ENCODE data around the gene FCAR. TPM values are rescaled to one million over a fixed set of nuclear protein-coding genes. Genes with fewer than 3 reads are reported as not detected.
"Not testable (repeated sequence)": the region's sequence is repeated elsewhere in the genome, so short reads cannot be mapped to it uniquely, and the experiment has no call there.

The FCAR gene
- total and polyA plus RNA-seq, 4 donors = 0.39 to 2.4 (median 2.2) TPM; not detected in 1

GRCh38 chr19:54906819-54907218, 32.8 kb downstream of the FCAR start:
- no peak overlapping the region for H3K27ac ChIP-seq (ENCODE audit: low read depth in 1 of 2, low read length in 2 of 2)
- peaks cover 0 to 2% (median 0%) of the 10 kb centered on the region in 4 donors for H3K9me3 ChIP-seq (ENCODE audit: control insufficient read depth in 4 of 4, low read length in 3 of 4)
- no peak for TF ChIP-seq ZBTB33 (IDR thresholded peaks at IDR 0.05)
- TF ChIP-seq FOXA2 (IDR thresholded peaks at IDR 0.05) = no peak
- TF ChIP-seq RAD21 (IDR thresholded peaks at IDR 0.05) = no peak
- TF ChIP-seq MAX (IDR thresholded peaks at IDR 0.05) = no peak
- TF ChIP-seq JUND (IDR thresholded peaks at IDR 0.05) = no peak
- no peak for TF ChIP-seq HNF4G (IDR thresholded peaks at IDR 0.05)
- no peak for TF ChIP-seq REST (IDR thresholded peaks at IDR 0.05)
- TF ChIP-seq HNF4A (conservative IDR thresholded peaks at IDR 0.05) = no peak
- no peak for TF ChIP-seq RXRA (IDR thresholded peaks at IDR 0.05)
- no peaks in the 10 kb centered on the region for H3K4me1 ChIP-seq (ENCODE audit: control insufficient read depth in 4 of 4, insufficient read depth in 4 of 4, low read length in 3 of 4)
- peaks cover 0 to 2% (median 0%) of the 10 kb centered on the region in 4 donors for H3K27me3 ChIP-seq (ENCODE audit: control insufficient read depth in 4 of 4, insufficient read depth in 4 of 4, low read length in 3 of 4)
- H3K36me3 ChIP-seq (ENCODE audit: control insufficient read depth in 4 of 4, insufficient read depth in 3 of 4, low read depth in 1 of 4, low read length in 3 of 4) = no peaks in the 10 kb centered on the region
- DNase-seq (ENCODE audit: low spot score) = no peak
- no peak overlapping the region for H3K9ac ChIP-seq (ENCODE audit: low read depth in 1 of 2, low read length in 2 of 2)
- H3K4me3 ChIP-seq (ENCODE audit: low read depth in 1 of 3, low read length in 3 of 3) = no peak overlapping the region
- WGBS = 75% methylated on average over 7 of the region's 7 CpGs

GRCh38 chr19:54907899-54908298, 33.9 kb downstream of the FCAR start:
- not testable (repeated sequence) for H3K9me3 ChIP-seq (ENCODE audit: control insufficient read depth in 4 of 4, low read length in 3 of 4); H3K4me3 ChIP-seq (ENCODE audit: low read depth in 1 of 3, low read length in 3 of 3); H3K9ac ChIP-seq (ENCODE audit: low read depth in 1 of 2, low read length in 2 of 2); H3K36me3 ChIP-seq (ENCODE audit: control insufficient read depth in 4 of 4, insufficient read depth in 3 of 4, low read depth in 1 of 4, low read length in 3 of 4); DNase-seq (ENCODE audit: low spot score); H3K27me3 ChIP-seq (ENCODE audit: control insufficient read depth in 4 of 4, insufficient read depth in 4 of 4, low read length in 3 of 4); H3K27ac ChIP-seq (ENCODE audit: low read depth in 1 of 2, low read length in 2 of 2); H3K4me1 ChIP-seq (ENCODE audit: control insufficient read depth in 4 of 4, insufficient read depth in 4 of 4, low read length in 3 of 4)
- WGBS = 53% methylated on average over 4 of the region's 5 CpGs

- Histone ChIP-seq H3K27me3 (ENCODE audit: control insufficient read depth in 4 of 4, insufficient read depth in 4 of 4, low read length in 3 of 4) (no peaks in the 10 kb centered on the region), H3K9me3 (ENCODE audit: control insufficient read depth in 4 of 4, low read length in 3 of 4) (no peaks in the 10 kb centered on the region), H3K9ac (ENCODE audit: low read depth in 1 of 2, low read length in 2 of 2) (no peak overlapping the region), H3K36me3 (ENCODE audit: control insufficient read depth in 4 of 4, insufficient read depth in 3 of 4, low read depth in 1 of 4, low read length in 3 of 4) (no peaks in the 10 kb centered on the region), H3K27ac (ENCODE audit: low read depth in 1 of 2, low read length in 2 of 2) (no peak overlapping the region), H3K4me3 (ENCODE audit: low read depth in 1 of 3, low read length in 3 of 3) (no peak overlapping the region), H3K4me1 (ENCODE audit: control insufficient read depth in 4 of 4, insufficient read depth in 4 of 4, low read length in 3 of 4) (no peaks in the 10 kb centered on the region)
- 68% methylated on average over 11 of the region's 11 CpGs for WGBS
- no peak for DNase-seq (ENCODE audit: low spot score)
- TF ChIP-seq CTCF (IDR thresholded peaks at IDR 0.05; ENCODE audit: low read depth, low read length, missing input control) (no peak), EGR1 (IDR thresholded peaks at IDR 0.05; ENCODE audit: low read depth in 2 of 2) (no peak), ZBTB33 (IDR thresholded peaks at IDR 0.05) (no peak), NR2F2 (IDR thresholded peaks at IDR 0.05) (no peak), REST (IDR thresholded peaks at IDR 0.05) (no peak), RXRA (IDR thresholded peaks at IDR 0.05) (no peak), HNF4A (conservative IDR thresholded peaks at IDR 0.05) (no peak), FOXA2 (IDR thresholded peaks at IDR 0.05) (no peak), YY1 (IDR thresholded peaks at IDR 0.05) (no peak), JUND (IDR thresholded peaks at IDR 0.05) (no peak), ATF3 (IDR thresholded peaks at IDR 0.05) (no peak)
Measured at GRCh38 chr19:54916822-54917221, 42.8 kb downstream of the FCAR start.
